ENCODE data around the gene ADH4. TPM values are rescaled to one million over a fixed set of nuclear protein-coding genes. Genes with fewer than 3 reads are reported as not detected.

Gene ADH4
- total and polyA plus RNA-seq, 2 of the 4 experiments (the other 2 are of a cell fraction): not detected

GRCh38 chr4:99126376-99126775, 17.7 kb downstream of the ADH4 start:
- H2BK20ac ChIP-seq (ENCODE audit: low read depth, low read length): no peak overlapping the region
- no peak overlapping the region for H4K5ac ChIP-seq (ENCODE audit: low read depth, low read length)
- in situ Hi-C loops (cut with MboI; ENCODE audit: low sequenced_read_pairs): no loop called here
- no peak overlapping the region for H2AK5ac ChIP-seq (ENCODE audit: low read depth, low read length)
- no peak for TF ChIP-seq RCOR1 (IDR thresholded peaks at IDR 0.05; ENCODE audit: insufficient replicate concordance, low read length)
- no peak for TF ChIP-seq MAFK (IDR thresholded peaks at IDR 0.05; ENCODE audit: low read depth, low read length)
- no peak for TF ChIP-seq BHLHE40 (IDR thresholded peaks at IDR 0.05; ENCODE audit: low read depth, low read length)
- TF ChIP-seq SMC3 (IDR thresholded peaks at IDR 0.05; ENCODE audit: low read depth, low read length): no peak
- no peak for TF ChIP-seq MAZ (IDR thresholded peaks at IDR 0.05; ENCODE audit: borderline replicate concordance, low read depth, low read length)
- no peak for TF ChIP-seq RFX5 (IDR thresholded peaks at IDR 0.05; ENCODE audit: low read depth, low read length)
- TF ChIP-seq RAD21 (IDR thresholded peaks at IDR 0.05; ENCODE audit: low read length): no peak
- TF ChIP-seq MXI1 (IDR thresholded peaks at IDR 0.05; ENCODE audit: borderline replicate concordance, low read depth, low read length): no peak
- DNase-seq: no peak
- H3K27ac ChIP-seq (ENCODE audit: insufficient read depth, low read length): no peak overlapping the region
- no peaks in the 10 kb centered on the region for H3K36me3 ChIP-seq (ENCODE audit: control insufficient read depth, insufficient read depth, low read length)
- no peaks in the 10 kb centered on the region for H3K9me1 ChIP-seq (ENCODE audit: insufficient read depth, low read length)
- intact Hi-C loops (cut with micrococcal nuclease): no loop called here
- no peaks in the 10 kb centered on the region for H3K79me1 ChIP-seq (ENCODE audit: low read depth in 1 of 2, low read length in 2 of 2)
- BruUV-seq (replicated peaks): no TSS peak
- H3K18ac ChIP-seq (ENCODE audit: low read depth, low read length): no peak overlapping the region
- H3K4me3 ChIP-seq (ENCODE audit: insufficient read depth, low read depth, low read length): no peak overlapping the region
- H4K8ac ChIP-seq (ENCODE audit: low read depth in 2 of 2, low read length in 2 of 2): no peak overlapping the region
- H3K4me2 ChIP-seq (ENCODE audit: low read depth, low read length): no peak overlapping the region
- H3K9ac ChIP-seq (ENCODE audit: low read depth, low read length): no peak overlapping the region
- H2BK5ac ChIP-seq (ENCODE audit: low read depth, low read length, poor library complexity, severe bottlenecking): no peak overlapping the region
- H3K56ac ChIP-seq (ENCODE audit: extremely low read depth, insufficient read depth, low read length): no peak overlapping the region
- H3K4ac ChIP-seq (ENCODE audit: low read depth, low read length): no peak overlapping the region
- H3K27me3 ChIP-seq (ENCODE audit: control insufficient read depth, insufficient read depth, low read length): no peaks in the 10 kb centered on the region
- no CpG with 5 or more reads among the region's 1 CpG for WGBS, 2 experiments (ENCODE audit: extremely low coverage in 2 of 2, insufficient read length in 1 of 2)
- no peaks in the 10 kb centered on the region for H4K20me1 ChIP-seq (ENCODE audit: insufficient read depth, low read length)
- no peak overlapping the region for H2AK9ac ChIP-seq (replicated peaks; ENCODE audit: low read depth, low read length, poor library complexity)
- H2AFZ ChIP-seq (replicated peaks; ENCODE audit: low read length, poor library complexity): no peak overlapping the region
- POLR2A ChIA-PET (ENCODE audit: unreplicated experiment): no interaction called here
- no peak overlapping the region for H3K23ac ChIP-seq (ENCODE audit: low read depth, low read length)
- no peak for ATAC-seq (ENCODE audit: low read depth)
- H3K14ac ChIP-seq (replicated peaks; ENCODE audit: low read depth, low read length): no peak overlapping the region
- H2BK120ac ChIP-seq (ENCODE audit: low read depth, low read length): no peak overlapping the region
- CTCF ChIA-PET: no interaction called here
- dilution Hi-C loops (cut with HindIII; ENCODE audit: low sequenced_read_pairs, unreplicated experiment): no loop called here
- H2BK15ac ChIP-seq (ENCODE audit: low read depth, low read length): no peak overlapping the region
- H3K4me1 ChIP-seq (ENCODE audit: control insufficient read depth, insufficient read depth, low read length): no peaks in the 10 kb centered on the region
- H3K9me3 ChIP-seq (ENCODE audit: control insufficient read depth, insufficient read depth, low read length): no peaks in the 10 kb centered on the region
- H4K91ac ChIP-seq (ENCODE audit: insufficient read depth, low read depth, low read length): no peak overlapping the region

Measured in IMR-90 (cell line).